Measurements from ENCODE around the gene PEAK1.

Gene PEAK1

DNA sequence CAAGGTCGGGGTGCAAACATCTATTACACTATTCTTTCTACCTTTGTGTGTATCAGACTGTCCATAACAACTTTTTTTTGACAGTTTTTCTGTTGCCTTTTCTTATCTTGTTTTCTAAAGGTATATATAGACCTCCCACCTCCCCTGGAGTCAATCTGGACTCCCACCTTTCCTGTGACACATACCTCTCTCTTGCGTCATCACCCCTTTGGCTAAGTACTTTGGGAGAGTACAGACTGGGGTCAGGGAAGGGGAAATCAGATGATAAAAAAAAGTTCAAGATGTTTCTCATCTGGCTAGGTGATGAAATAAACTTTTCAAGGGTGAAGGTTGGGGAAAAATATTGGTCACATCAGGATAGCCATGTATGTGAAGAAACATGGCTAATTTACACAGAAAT is 366.2 kb downstream of the PEAK1 start:
- DNase-seq, result no peak

DNA sequence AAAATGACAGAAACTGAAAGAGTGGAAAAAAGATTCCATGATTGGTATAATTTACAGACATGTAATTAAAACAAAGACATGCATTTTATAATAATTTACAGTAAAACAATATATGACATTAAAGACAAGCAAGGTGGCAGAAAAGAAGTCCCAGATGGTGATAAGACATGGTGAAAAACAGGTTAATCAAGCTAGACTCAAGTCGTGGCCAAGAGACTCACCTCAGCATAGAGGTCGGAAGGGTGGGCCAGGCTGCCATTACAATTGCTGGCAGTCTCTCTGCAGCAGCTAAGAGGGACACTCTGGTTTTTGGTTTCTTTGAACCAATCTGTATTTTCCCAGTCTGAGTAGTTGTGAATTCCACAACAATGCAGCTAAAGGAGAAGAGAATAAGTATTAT is 367.3 kb downstream of the PEAK1 start:
- no peak for DNase-seq
